Stimulated activated CD4-positive, alpha-beta T cell treated with anti-CD3 and anti-CD28 coated beads, Interleukin-1b, Interleukin-23, amount 100 ng/mL, for 24 hours (primary cell): Measurements from ENCODE around the gene DNM1.
"Not testable (repeated sequence)": the region's sequence is repeated elsewhere in the genome, so short reads cannot be mapped to it uniquely, and the experiment has no call there.

Source experiments
- DNase-seq, 4 experiments: peaks; one replicate each; pipeline ENCODE4 v3.0.0-alpha.2; 2020; ENCODE audit warnings: low read depth in 4 of 4, low spot score in 1 of 4

DNM1 gene

DNA sequence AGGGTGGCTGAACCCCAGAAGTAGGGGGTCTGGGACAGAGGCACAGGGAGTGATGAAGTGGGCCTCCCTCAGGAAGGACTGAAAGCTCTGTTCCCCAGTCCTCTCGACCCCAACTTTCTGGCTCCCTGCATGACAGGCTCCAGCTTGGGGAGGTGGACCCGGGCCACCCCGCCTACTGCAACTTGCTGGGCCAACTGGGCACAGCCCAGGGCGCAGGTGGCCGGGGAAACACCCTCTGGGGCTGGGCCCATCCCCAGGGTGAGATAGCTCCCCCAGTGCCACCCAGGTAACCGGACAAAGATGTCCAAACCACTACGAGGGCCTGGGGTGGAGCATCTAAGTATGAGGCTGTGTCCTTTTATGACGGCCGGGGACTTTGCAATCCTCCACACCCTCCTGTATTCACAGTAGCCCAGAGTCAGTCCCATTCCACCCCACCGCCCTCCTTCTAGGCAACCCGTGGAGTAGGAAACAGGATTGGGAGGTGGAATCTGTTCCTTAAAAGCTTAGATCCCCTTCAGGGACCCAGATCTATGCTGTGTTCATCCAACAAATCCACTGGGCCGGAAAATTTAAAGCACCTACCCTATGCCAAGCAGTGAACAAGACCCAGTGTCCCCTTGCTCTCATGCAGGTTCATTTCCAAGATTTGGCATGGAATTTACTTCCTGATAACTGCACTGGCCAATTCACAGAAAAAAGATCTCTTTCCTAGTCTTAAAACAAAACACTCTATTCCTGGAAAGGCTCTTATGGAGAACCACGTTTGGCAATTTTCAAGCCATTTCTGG, 19.9 kb downstream of the DNM1 start:
- no peak for DNase-seq

DNA sequence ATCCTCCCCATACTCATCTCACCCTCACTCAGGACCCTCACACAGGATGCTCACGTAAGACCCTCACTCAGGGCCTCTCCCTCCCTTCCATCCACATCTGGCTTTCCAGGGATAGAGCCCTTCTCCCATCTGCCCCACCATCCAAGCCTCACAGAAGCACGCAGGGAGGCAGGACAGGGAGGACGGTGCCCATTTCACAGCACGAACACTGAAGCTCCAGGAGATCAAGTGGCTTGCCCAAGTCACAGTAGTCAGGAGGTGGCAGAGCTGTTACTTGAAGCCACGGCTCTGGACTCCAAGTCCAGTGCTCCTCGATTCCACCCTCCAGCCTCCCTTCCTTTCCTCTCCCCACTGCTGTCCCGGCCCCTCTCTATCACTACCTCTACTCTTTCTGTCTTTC, 21.7 kb downstream of the DNM1 start:
- DNase-seq: no peak

DNA sequence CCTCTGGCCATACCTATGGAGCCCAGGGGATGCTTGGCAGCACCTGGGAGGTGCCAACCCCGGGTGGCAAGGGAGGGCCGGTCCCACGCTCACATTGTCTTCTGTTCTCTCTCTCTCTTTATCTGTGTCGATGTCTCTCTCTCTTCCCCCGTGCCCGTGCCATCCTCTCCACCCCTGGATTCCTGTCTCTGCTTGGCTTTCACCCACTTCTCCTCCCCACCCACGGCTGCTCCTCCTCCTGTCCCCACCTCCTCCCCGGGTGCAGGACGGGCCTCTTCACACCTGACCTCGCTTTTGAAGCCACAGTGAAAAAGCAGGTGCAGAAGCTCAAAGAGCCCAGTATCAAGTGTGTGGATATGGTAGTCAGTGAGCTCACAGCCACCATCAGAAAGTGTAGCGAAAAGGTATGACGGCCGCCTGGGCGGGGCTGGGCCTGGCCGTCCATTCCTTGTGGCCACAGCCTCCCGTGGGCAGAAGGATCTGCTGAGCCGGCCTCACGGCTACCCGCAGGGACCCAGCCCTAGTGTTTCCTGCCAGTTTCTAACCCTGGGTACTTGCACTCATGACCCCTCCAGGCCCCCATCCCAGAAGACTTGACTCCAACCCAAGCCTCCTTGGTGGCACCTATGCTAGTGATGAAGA, 22.7 kb downstream of the DNM1 start:
- no peak for DNase-seq

DNA sequence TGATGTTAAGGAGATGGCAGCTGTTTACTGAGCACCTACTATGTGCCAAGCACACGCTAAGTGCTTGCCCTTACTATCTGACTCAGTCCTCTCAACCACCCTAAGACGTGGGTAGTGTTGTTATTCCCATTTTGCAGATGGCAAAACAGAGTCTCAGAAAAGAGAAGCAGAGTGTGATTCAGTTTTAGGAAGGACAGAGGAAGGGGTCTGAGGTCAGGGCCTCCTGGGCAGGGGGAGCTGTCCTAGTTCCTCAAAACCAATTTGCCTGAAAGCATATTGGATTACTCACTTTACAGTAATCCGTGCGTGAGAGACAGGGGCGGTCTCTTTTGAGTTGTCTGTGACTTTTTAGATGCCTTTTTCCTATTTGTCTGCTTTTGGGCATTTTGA, 23.2 kb downstream of the DNM1 start:
- no peak for DNase-seq

DNA sequence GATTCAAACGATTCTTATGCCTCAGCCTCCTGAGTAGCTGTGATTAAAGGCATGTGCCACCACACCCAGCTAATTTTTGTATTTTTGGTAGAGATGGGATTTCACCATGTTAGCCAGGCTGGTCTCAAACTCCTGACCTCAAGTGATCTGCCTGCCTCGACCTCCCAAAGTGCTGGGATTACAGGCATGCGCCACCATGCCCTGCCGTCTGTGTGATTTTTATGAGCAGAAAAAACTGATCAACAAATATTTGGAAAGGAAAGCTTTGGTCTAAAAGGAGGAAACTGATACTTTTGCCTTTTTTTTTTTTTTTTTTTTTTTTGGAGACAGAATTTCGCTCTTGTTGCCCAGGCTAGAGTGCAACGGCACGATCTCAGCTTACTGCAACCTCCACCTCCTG, 27.7 kb downstream of the DNM1 start:
- not testable (repeated sequence) for DNase-seq

DNA sequence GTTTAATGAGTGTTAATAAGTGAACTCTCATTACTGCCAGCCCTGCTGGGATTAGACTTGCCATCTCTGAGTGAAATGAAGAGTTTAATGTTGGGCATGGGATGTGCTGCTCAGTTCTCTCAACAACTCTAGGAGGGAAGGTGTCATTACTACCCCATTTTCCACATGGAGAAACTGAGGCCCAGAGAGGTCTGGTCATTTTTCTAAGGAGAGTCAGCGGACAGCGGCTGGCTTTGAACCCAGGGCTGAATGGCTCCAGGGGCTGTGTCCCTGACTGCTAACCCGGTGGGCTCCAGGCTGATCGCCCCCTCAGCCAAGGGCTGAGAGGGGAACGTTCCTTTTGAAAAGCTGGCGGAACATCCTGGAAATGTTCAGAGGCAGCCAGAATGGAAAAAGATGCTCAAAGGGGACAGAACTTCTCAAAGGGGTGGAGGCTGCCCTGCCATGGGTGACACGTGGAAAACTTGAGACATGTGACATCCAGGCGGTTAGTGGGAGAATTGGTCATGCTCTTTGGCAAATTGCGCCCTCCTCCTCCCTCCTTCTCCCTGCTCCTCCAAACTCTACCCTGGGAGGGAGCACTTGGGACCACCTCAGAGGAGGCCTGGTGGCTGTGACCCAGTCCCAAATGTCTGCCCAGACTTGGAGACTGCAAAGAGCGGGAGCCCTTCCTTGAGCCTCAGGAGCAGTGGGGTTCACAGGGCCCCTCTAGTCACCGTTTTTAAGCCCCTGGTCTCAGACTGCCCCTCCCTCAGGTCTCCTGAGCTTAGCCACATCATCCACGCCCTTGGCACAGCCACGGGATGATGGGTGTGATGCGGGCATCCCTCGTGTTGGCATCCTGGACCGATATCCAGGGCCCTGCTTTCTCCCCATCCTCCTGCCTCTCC, 28.7 kb downstream of the DNM1 start:
- no peak for DNase-seq

DNA sequence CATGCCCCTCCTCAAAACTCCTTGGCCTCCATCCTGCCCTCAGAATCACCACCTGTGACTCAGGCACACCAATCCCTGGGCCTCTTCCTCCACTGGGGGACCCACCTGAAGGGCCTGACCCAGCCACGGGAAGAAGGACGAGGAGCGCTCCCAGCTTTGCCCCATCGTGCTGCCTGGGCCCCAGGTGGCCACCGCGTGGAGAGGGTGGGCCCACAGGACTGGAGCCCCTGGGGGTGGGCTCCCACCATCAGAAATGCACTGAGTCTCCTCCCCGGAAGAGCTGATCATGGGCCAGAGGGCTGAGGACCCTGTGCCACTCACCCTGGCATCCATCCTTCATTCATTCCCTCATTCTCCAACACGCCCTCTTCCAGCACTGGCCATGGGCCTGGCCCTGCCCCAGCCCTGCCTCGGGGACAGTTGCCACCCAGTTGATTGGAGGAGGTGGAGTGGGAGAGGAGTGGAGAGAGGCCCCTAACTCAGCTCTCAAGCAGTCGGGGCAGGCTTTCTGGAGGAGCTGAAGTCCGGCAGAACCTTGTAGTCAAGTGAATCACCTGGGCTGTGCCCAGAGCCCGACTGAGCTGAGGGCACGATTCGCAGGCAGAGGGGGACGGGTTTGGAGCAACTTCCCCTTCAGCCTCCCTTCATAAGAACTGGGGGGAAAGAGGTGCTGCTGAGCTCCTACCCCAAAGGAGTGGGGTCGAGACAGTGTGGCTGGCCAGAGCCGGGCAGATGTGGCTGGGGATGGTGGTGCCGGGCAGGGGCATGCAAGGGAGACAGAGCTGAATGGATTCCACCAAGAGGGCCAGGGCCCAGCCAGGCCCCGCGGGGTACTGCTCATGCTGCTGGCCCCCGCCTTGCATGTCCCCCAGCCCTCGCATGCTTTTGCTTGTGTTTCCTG, 29.6 kb downstream of the DNM1 start:
- no peak for DNase-seq

DNA sequence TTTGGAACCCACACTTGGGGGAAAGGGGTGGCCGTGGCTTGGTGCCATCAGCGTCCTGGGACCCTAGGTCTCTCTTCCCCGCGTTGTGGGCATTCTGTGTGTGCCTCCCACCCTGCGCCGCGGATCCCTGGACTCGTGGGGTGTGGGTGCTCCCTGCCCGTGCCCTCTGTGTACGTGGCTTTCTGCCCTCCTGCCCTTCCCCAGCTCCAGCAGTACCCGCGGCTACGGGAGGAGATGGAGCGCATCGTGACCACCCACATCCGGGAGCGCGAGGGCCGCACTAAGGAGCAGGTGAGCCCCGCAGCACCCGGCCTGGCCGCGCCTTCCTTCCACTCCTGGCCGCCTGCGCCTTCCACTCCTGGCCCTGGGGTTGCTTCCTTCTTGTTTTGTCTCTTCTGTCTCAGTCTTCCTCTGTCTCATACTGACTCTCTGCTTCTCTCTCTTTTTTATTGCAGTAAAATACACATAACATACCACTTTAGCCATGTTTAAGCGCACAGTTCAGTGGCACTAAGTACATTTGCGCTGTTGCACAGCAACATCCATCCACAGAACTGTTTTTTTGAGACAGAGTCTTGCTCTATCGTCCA, 30.7 kb downstream of the DNM1 start:
- no peak for DNase-seq

DNA sequence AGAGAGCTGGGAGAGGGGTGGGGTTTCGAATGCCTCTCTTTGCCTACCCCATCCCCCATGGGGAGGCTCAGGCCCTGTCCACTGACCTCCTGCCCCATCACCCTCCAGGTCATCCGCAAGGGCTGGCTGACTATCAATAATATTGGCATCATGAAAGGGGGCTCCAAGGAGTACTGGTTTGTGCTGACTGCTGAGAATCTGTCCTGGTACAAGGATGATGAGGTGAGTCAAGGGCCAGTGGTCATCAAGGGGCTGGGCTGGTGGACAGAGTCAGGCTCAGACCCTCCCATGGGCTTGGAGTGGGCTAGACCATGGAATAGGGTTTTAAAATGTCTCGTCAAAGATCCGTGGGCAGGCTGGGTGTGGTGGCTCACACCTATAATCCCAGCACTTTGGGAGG, 38.9 kb downstream of the DNM1 start:
- no peak for DNase-seq

DNA sequence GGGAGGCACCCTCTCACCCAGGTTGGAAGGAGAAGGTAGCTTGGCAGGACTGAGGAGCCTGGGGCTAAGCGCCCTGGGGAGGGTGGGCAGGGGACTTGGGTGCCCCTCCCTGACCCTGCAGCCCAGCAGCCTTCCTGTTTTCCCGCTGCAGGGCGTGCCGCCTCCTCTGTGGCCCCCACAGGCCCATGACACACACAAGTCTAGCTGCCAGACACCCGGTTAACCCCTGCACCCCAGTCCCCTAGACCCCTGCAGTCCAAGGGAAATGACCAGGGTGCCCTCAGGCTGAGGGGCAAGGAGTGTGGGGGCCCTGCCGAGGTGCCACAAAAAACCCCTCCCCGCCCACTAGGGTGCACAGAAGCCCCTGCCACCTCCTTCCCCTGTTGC, 39.6 kb downstream of the DNM1 start:
- no peak for DNase-seq

DNA sequence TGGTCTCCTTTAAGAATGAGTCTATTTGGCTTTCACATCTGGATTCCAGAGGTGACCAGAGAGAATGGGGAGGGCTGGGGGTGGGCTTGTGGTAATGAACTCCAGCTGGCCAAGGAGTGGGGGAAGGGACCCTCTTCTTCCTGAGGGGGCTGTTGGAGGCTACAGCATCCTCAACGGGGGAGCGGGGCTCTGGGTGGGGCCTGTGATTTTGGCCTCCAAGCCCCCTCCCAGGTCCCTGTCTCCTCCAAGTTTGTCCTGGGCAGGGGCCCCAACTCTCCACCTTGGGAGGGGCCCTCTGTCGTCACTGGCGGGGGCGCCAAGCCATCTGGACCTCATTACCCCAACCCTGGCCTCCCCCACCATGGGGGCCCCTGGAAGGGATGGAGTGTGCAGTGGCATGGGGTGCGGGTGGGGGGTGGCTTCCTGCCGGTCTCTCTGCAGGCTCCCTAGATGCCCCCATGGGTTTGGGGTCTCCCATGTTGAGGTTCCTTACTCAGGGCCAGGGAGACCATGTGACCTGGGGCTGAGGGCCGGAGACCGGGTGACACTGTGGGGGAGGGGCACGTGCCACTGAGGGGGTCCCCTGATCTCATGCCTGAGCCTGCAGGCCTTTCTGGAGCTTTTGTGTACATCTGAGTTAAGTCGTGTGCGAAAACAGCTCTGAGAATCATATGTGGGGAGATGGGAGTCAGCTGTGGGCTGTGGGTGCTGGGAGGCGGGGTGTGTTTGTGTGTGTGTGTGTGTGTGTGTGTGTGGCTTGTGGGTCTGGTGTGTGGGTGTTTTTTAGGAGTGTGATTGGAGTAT, 40.2 kb downstream of the DNM1 start:
- no peak for DNase-seq

DNA sequence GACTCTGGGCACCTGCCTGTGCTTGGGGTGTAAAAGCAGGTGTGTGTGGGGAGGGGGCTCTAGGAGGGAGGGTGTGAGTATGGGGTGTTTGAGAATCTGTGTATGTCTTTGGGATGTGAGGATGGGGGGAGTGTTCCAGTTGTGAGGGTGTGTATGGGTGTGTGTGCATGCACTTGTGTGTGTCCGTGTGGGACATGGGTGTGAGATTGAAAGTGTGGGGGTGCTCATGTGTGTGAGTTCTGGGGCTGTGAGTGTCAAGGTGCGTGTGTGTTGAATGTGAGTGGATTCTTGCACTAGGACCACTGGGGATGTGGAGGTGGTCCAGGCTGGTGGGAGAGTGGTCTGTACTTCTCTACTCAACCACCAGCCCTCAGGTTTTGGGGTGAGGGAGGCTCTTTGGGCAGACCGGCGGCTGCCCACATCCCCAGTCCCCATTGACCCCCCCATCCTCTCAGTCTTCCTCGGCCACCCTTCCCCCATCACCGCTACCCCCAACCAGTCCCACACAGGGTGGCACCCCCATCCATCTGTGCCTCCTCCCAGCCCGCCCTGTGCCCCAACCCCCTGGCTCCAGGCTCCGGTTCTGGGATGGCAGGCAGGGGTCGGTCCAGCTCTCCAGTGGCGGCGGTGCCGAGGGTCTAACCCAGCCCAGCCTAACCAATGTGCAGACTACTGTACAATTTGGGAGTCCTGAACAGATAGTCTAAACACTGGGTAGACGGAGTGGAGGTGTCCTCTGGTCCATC, 41.1 kb downstream of the DNM1 start:
- DNase-seq: no peak

DNA sequence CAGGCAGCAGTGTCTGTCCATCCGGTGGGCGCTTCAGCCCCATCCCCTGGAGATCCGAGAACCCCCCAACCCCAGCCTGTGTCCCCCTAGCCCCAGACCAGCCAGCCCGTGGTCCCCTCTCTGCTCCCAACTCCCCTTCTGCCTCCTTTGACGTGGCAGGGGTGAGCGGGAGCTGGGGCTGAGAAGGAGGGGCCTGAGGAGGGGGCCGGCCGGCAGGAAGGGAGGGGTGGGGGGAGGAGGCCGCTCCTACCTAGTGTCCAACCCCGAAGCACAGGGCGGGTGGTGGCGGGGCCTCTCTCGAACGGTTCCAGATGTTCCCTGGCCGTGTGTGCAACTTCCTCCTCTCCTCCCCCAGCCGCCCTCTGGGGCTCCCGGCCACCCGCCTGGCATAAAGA, 41.7 kb downstream of the DNM1 start:
- no peak for DNase-seq

DNA sequence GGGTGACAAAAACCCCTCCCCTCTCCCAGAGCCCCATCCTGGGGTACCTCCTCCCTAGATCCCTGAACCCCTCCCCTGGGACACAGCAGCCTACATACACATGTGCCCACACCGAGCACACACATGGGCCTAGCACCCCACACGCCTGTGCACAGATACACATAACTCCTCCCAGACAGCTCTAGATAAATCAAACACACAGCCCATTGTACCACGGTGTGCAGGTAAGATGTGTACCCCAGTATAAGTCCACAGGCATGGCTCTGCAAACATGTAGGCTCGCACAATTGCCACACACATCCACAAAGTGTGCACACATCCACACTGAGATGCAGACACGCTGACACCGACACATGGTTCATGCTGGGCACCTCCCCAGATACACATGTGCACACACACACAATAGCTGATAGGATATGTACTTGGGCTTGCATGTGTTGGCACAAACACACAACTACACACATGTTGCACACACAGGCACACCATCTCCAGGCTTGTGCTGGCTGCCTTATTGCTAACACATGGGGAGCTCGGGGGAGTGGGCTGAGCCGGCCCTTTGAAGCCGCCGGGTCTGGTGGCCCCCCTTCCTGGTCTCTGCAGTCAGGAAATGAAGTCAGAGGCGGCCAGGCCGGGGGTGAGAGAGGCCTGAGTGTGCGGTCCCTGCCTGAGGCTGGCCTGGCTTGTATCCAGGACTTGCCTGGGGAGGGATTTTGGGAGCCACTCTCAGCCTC, 42.4 kb downstream of the DNM1 start:
- DNase-seq: no peak

DNA sequence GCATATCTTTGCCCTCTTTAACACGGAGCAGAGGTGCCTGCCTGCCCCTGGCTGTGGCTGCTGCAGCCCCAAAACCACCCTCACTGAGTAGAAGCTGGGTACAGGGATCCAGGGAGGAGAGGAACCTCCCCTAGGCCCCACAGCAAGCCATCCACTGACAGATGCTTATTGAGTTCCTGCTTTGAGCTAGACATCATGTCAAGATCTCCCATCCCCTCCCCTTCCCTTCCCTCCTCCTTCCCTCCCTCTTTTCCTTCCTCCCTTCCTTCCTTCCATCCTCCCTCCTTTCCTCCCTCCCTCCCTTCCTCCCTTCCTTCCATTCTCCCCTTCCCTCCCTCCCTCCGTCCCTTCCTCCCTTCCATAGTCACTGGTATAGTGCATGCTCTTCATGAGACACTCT, 43.3 kb downstream of the DNM1 start:
- no peak for DNase-seq

DNA sequence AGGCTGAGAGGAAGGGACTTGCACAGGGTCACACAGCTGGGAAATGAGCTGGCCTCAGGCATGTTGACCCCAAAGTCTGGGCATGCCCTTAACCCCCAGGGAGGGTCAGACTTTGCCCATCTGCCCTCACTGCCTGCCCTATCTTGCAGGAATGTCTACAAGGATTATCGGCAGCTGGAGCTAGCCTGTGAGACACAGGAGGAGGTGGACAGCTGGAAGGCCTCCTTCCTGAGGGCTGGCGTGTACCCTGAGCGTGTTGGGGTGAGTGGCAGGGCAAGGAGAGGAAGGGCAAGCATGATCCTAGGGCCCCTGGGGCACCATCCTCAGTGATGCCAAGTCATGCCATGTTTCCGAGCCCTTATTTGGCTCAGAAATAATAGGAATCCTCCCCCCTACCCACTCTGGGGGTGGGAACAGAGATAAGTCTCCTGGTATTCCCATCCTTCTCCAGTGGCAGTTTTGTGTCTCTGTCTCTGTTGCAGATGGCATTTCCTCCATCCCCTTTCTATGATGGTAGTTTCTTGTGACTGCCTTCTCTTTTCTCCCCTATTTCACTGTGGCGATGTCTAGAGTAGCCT, 44.1 kb downstream of the DNM1 start:
- DNase-seq: no peak

DNA sequence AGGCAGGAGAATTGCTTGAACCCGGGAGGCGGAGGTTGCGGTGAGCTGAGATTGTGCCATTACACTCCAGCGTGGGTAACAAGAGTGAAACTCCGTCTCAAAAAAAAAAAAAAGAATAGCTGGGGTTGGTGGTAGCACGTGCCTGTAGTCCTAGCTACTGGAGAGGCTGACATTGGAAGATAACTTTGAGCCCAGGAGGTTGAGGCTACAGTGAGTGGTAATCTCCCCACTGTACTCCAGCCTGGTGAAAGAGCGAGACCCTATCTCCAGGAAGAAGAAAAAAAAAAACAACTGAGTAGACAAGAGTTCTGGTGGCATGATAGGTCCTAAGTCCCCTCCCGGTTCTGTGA, 46.4 kb downstream of the DNM1 start:
- no peak for DNase-seq
